HepG2 (cell line): ENCODE data around the gene PRKCB.

Source experiments
- BRCA1 ChIP-seq: sonication (generic); formaldehyde crosslinking; IDR thresholded peaks from 2 replicates; pipeline ENCODE4 v1.4.0; 2020; ENCODE audit warnings: missing genetic modification reagents
- HCFC1 ChIP-seq: fragments of 150-350 bp; IDR thresholded peaks from 2 replicates; pipeline ENCODE4 v1.6.1; 2014; ENCODE audit warnings: low read depth, low read length
- NBN ChIP-seq: fragments of 450-650 bp; conservative IDR thresholded peaks from 2 replicates; pipeline ENCODE4 v1.6.1; 2017
- NR2F1 ChIP-seq, 2 experiments: fragments of 450-650 bp in 1 of 2; formaldehyde crosslinking in 1 of 2; IDR thresholded peaks; 2 replicates each; pipeline versions ENCODE4 v1.5.0 to v1.6.1; 2016 to 2020; ENCODE audit warnings: mild to moderate bottlenecking in 1 of 2, missing compliant biosample characterization in 1 of 2, missing genetic modification reagents in 1 of 2, moderate library complexity in 1 of 2
- POLR2A ChIP-seq, 2 experiments: IDR thresholded peaks; 2 replicates each; pipeline ENCODE4 v1.6.1; 2011; ENCODE audit warnings: low read depth in 2 of 2, low read length in 2 of 2, mild to moderate bottlenecking in 1 of 2, moderate library complexity in 1 of 2; ENCODE audit not compliant: insufficient read depth in 1 of 2
- POLR2AphosphoS5 ChIP-seq: IDR thresholded peaks from 2 replicates; pipeline ENCODE4 v1.6.1; 2012; ENCODE audit warnings: low read depth, low read length
- RORA ChIP-seq: sonication (generic); formaldehyde crosslinking; IDR thresholded peaks from 2 replicates; pipeline ENCODE4 v1.5.0; 2020; ENCODE audit warnings: mild to moderate bottlenecking, missing genetic modification reagents, moderate library complexity
- SETDB1 ChIP-seq: sonication (generic); formaldehyde crosslinking; IDR thresholded peaks from 2 replicates; pipeline ENCODE4 v1.5.1; 2020; ENCODE audit warnings: missing genetic modification reagents, mild to moderate bottlenecking, borderline replicate concordance
- SIN3B ChIP-seq: fragments of 150-350 bp; IDR thresholded peaks from 2 replicates; pipeline ENCODE4 v1.6.1; 2014; ENCODE audit warnings: low read length
- ZMYM3 ChIP-seq: sonication (generic); formaldehyde crosslinking; IDR thresholded peaks from 2 replicates; pipeline ENCODE4 v1.5.1; 2020; ENCODE audit warnings: mild to moderate bottlenecking, missing genetic modification reagents
- ZNF431 ChIP-seq: sonication (generic); formaldehyde crosslinking; IDR thresholded peaks from 2 replicates; pipeline ENCODE4 v1.9.0; 2022; ENCODE audit warnings: missing genetic modification reagents, low read depth, mild to moderate bottlenecking, borderline replicate concordance
- ZNF660 ChIP-seq: sonication (generic); formaldehyde crosslinking; IDR thresholded peaks from 2 replicates; pipeline ENCODE4 v1.5.1; 2020; ENCODE audit warnings: mild to moderate bottlenecking, low read depth, missing genetic modification reagents, borderline replicate concordance
- TF ChIP-seq, protein P1 (sequence below): sonication (generic); formaldehyde crosslinking; IDR thresholded peaks from 2 replicates; pipeline ENCODE4 v1.5.0; 2020; ENCODE audit warnings: missing genetic modification reagents

DNA sequence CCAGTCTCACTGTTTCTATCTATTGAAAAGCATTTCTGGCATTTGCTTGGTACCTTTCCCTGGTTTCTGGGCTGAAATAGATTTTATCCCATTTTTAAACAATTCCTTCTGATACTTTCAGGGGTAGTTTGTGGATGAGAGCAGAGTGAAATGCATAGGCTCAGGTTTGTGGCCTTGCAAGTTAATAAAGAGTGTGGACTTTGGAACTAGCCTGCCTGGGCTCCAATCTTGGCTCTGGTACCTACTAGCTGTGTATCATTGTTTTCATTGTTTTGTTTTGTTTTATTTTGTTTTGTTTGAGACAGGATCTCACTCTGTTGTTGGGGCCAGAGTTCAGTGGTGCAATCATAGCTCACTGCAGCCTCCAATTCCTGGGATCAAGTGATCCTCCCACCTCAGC is 175.5 kb downstream of the PRKCB start:
- no peak for TF ChIP-seq NBN
- TF ChIP-seq ZNF660 (CRISPR knock-in tag), result no peak
- no peak for TF ChIP-seq NR2F1 (CRISPR knock-in tag; IDR thresholded peaks at IDR 0.05)
- TF ChIP-seq, protein P1, sequence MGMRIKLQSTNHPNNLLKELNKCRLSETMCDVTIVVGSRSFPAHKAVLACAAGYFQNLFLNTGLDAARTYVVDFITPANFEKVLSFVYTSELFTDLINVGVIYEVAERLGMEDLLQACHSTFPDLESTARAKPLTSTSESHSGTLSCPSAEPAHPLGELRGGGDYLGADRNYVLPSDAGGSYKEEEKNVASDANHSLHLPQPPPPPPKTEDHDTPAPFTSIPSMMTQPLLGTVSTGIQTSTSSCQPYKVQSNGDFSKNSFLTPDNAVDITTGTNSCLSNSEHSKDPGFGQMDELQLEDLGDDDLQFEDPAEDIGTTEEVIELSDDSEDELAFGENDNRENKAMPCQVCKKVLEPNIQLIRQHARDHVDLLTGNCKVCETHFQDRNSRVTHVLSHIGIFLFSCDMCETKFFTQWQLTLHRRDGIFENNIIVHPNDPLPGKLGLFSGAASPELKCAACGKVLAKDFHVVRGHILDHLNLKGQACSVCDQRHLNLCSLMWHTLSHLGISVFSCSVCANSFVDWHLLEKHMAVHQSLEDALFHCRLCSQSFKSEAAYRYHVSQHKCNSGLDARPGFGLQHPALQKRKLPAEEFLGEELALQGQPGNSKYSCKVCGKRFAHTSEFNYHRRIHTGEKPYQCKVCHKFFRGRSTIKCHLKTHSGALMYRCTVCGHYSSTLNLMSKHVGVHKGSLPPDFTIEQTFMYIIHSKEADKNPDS (CRISPR knock-in tag), result no peak
- TF ChIP-seq RORA, result no peak
- TF ChIP-seq SETDB1, result no peak
- no peak for TF ChIP-seq ZMYM3
- TF ChIP-seq POLR2AphosphoS5, result no peak
- no peak for TF ChIP-seq ZNF431
- TF ChIP-seq SIN3B, result no peak
- TF ChIP-seq POLR2A (IDR thresholded peaks at IDR 0.05; ENCODE audit: insufficient read depth in 1 of 2, low read depth in 2 of 2, low read length in 2 of 2), result no peak
- no peak for TF ChIP-seq HCFC1
- no peak for TF ChIP-seq BRCA1 (CRISPR knock-in tag)
